Effector memory CD8-positive, alpha-beta T cell (primary cell): ENCODE data around the gene STARD4.

Experiments
- ATAC-seq: fragments of 150-1000 bp; cut with Tn5 transposase; replicated peaks from 2 replicates; pipeline ENCODE4 v1.10.0; 2021; ENCODE audit warnings: mild to moderate bottlenecking, moderate library complexity
- DNase-seq, 3 experiments: peaks; one replicate each; pipeline ENCODE4 v3.0.0; 2021
- H3K27ac Mint-ChIP-seq, 2 donors: one replicate each; pipeline ENCODE4 v1.8.0; 2022; ENCODE audit warnings: mild to moderate bottlenecking in 2 of 2, mixed read lengths in 2 of 2, moderate library complexity in 2 of 2
- H3K27me3 Mint-ChIP-seq, 2 donors: one replicate each; pipeline ENCODE4 v1.8.0; 2022; ENCODE audit warnings: mixed read lengths in 2 of 2
- H3K36me3 Mint-ChIP-seq: one replicate; pipeline ENCODE4 v1.8.0; 2022; ENCODE audit warnings: mild to moderate bottlenecking, moderate library complexity, mixed read lengths; ENCODE audit not compliant: insufficient read depth
- H3K4me1 Mint-ChIP-seq, 2 donors: one replicate each; pipeline ENCODE4 v1.8.0; 2022; ENCODE audit warnings: low read depth in 2 of 2, mixed read lengths in 2 of 2
- H3K4me3 Mint-ChIP-seq, 2 donors: one replicate each; pipeline ENCODE4 v1.8.0; 2022; ENCODE audit warnings: mild to moderate bottlenecking in 2 of 2, mixed read lengths in 2 of 2, moderate library complexity in 2 of 2
- H3K9me3 Mint-ChIP-seq, 2 donors: one replicate each; pipeline ENCODE4 v1.8.0; 2022; ENCODE audit warnings: mixed read lengths in 2 of 2

STARD4 gene

DNA sequence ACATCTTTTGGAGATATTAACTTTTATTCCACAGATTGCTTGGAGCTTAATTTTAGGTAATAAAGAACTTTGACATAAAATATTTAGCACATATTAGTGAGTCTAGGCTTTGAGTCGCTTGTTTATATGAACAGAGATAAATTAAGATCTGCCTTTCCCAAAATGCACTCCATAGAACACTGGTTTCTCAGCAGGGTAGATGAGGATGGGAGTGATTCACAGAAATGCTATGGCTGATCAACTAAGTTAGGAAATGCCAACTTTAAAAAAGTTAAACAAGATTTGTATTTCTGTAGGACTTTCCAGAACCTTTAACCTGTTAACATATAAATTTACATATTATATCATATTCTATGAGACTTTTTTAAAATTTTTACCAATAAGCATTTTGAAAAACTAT is 65.2 kb downstream of the STARD4 start:
- H3K4me1 Mint-ChIP-seq: peaks cover 0 to 4% of the 10 kb centered on the region in 2 donors
- H3K27ac Mint-ChIP-seq: no peak overlapping the region
- H3K36me3 Mint-ChIP-seq: peaks cover 45% of the 10 kb centered on the region
- H3K27me3 Mint-ChIP-seq: no peaks in the 10 kb centered on the region
- no peaks in the 10 kb centered on the region for H3K9me3 Mint-ChIP-seq
- DNase-seq (no peak), ATAC-seq (no peak)
- no peak overlapping the region for H3K4me3 Mint-ChIP-seq
